Stimulated activated CD8-positive, alpha-beta memory T cell treated with anti-CD3 and anti-CD28 coated beads, Interleukin-4, amount 100 ng/mL, for 4 hours (primary cell): ENCODE results near the gene PTGER2.
A peak's percentile ranks its signal among the peaks of the same experiment; 100 is the strongest.

Experiments
- DNase-seq, 2 donors: peaks; one replicate each; pipeline ENCODE4 v3.0.0-alpha.2; 2020; ENCODE audit warnings: low read depth in 2 of 2, low spot score in 1 of 2

Gene PTGER2

GRCh38 chr14:52313903-52314594 lies at the start of gene PTGER2:
Gene PTGER2 (plus strand): TSS chr14:52314312. CDS start chr14:52314549, 237 bp downstream.
- peak; percentile 46 to 75 for DNase-seq

- DNase-seq = no peak
These were observed 48.9 kb upstream of the PTGER2 start for GRCh38 chr14:52265253-52265652.

- DNase-seq = no peak
These were observed 47.9 kb upstream of the PTGER2 start for GRCh38 chr14:52266179-52266578.

GRCh38 chr14:52266782-52267181 lies 47.3 kb upstream of the PTGER2 start:
- no peak for DNase-seq

- peak; percentile 12 to 36 for DNase-seq
These were observed 46.4 kb upstream of the PTGER2 start, which contains the start of gene PTGDR for GRCh38 chr14:52267501-52268278. Gene PTGDR (plus strand): TSS chr14:52267698. CDS start chr14:52267815, 117 bp downstream.

- DNase-seq = no peak
These were observed 45.6 kb upstream of the PTGER2 start for GRCh38 chr14:52268279-52269061.

- DNase-seq = no peak
These were observed 45.0 kb upstream of the PTGER2 start for GRCh38 chr14:52269100-52269499.

- DNase-seq = no peak
These were observed 44.1 kb upstream of the PTGER2 start for GRCh38 chr14:52269982-52270381.

GRCh38 chr14:52271538-52271937 lies 42.6 kb upstream of the PTGER2 start:
- DNase-seq = no peak

- DNase-seq = no peak
These were observed 41.7 kb upstream of the PTGER2 start for GRCh38 chr14:52272375-52272774.

- no peak for DNase-seq
These were observed 38.7 kb upstream of the PTGER2 start for GRCh38 chr14:52275372-52275771.

GRCh38 chr14:52277552-52277951 lies 36.6 kb upstream of the PTGER2 start:
- DNase-seq = no peak

GRCh38 chr14:52279408-52279807 lies 34.7 kb upstream of the PTGER2 start:
- no peak for DNase-seq

- no peak for DNase-seq
These were observed 31.0 kb upstream of the PTGER2 start for GRCh38 chr14:52283099-52283498.

- DNase-seq = no peak
These were observed 27.2 kb upstream of the PTGER2 start for GRCh38 chr14:52286661-52287649.

- DNase-seq = no peak
These were observed 17.7 kb upstream of the PTGER2 start for GRCh38 chr14:52296378-52296777.

GRCh38 chr14:52298795-52299194 lies 15.3 kb upstream of the PTGER2 start:
- DNase-seq = no peak

GRCh38 chr14:52299692-52300278 lies 14.3 kb upstream of the PTGER2 start:
- DNase-seq = no peak

GRCh38 chr14:52303236-52303635 lies 10.9 kb upstream of the PTGER2 start:
- no peak for DNase-seq
